Activated CD4-positive, alpha-beta T cell treated with anti-CD3 and anti-CD28 coated beads, Interleukin-2, amount 10 ng/mL, durations not matched to agents 24 days and 14 days (primary cell): Measurements from ENCODE around the gene ZNHIT1. TPM values are rescaled to one million over a fixed set of nuclear protein-coding genes. Genes with fewer than 3 reads are reported as not detected.

Experiments used
- total RNA-seq: library from RNA; stranded (reverse); gene quantifications from 2 replicates; pipeline ENCODE4 v1.2.3, GENCODE V29; 2022

Gene ZNHIT1
- total RNA-seq, 1 donor from 2014 or later: 53.8 TPM

Other genes with a start within 250 kb of the ZNHIT1 start
- 0.76 and 1.5 TPM in 2 replicates for gene MUC12, start 248.6 kb upstream of the ZNHIT1 start, total RNA-seq
- gene MUC17, start 198.1 kb upstream of the ZNHIT1 start, total RNA-seq: not detected in 2 replicates
- gene TRIM56, start 132.7 kb upstream of the ZNHIT1 start, total RNA-seq: 41.1 and 44.5 TPM in 2 replicates
- gene SERPINE1, start 91.1 kb upstream of the ZNHIT1 start, total RNA-seq: 0.33 and 0.45 TPM in 2 replicates
- 44.2 and 49.2 TPM in 2 replicates for gene AP1S1, start 63.7 kb upstream of the ZNHIT1 start, total RNA-seq
- gene VGF, start 52.6 kb upstream of the ZNHIT1 start, total RNA-seq: 0.23 and 0.28 TPM in 2 replicates
- gene NAT16, start 37.9 kb upstream of the ZNHIT1 start, total RNA-seq: not detected in 2 replicates
- gene MOGAT3, start 17.1 kb upstream of the ZNHIT1 start, total RNA-seq: not detected in 2 replicates
- gene PLOD3, start 584 bp upstream of the ZNHIT1 start, total RNA-seq: 85.2 and 93.6 TPM in 2 replicates
- 19.6 and 20.7 TPM in 2 replicates for gene CLDN15, start 19.6 kb downstream of the ZNHIT1 start, total RNA-seq
- gene FIS1, start 26.9 kb downstream of the ZNHIT1 start, total RNA-seq: 127 and 136 TPM in 2 replicates
- 5.9 and 6.6 TPM in 2 replicates for gene IFT22, start 103.6 kb downstream of the ZNHIT1 start, total RNA-seq
- gene COL26A1, start 144.7 kb downstream of the ZNHIT1 start, total RNA-seq: not detected in 2 replicates